ENCODE data around the gene AKAP4. TPM values are rescaled to one million over a fixed set of nuclear protein-coding genes. Genes with fewer than 3 reads are reported as not detected.

Gene AKAP4, protein sequence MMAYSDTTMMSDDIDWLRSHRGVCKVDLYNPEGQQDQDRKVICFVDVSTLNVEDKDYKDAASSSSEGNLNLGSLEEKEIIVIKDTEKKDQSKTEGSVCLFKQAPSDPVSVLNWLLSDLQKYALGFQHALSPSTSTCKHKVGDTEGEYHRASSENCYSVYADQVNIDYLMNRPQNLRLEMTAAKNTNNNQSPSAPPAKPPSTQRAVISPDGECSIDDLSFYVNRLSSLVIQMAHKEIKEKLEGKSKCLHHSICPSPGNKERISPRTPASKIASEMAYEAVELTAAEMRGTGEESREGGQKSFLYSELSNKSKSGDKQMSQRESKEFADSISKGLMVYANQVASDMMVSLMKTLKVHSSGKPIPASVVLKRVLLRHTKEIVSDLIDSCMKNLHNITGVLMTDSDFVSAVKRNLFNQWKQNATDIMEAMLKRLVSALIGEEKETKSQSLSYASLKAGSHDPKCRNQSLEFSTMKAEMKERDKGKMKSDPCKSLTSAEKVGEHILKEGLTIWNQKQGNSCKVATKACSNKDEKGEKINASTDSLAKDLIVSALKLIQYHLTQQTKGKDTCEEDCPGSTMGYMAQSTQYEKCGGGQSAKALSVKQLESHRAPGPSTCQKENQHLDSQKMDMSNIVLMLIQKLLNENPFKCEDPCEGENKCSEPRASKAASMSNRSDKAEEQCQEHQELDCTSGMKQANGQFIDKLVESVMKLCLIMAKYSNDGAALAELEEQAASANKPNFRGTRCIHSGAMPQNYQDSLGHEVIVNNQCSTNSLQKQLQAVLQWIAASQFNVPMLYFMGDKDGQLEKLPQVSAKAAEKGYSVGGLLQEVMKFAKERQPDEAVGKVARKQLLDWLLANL
- not detected for total RNA-seq
- long read RNA-seq: 0 reads

- DNase-seq (ENCODE audit: low spot score): no peak
- intact Hi-C loops (cut with DNase I): no loop called here
Observed at GRCh38 chrX:50200907-50201306, at the start of gene AKAP4. Gene AKAP4, minus strand, starts transcription at chrX:50201007. Its CDS starts 118 bp downstream, at chrX:50200889.

- DNase-seq (ENCODE audit: low spot score): no peak
- intact Hi-C loops (cut with DNase I): no loop called here
Observed at GRCh38 chrX:50211510-50211909, 10.7 kb upstream of the AKAP4 start.

- DNase-seq (ENCODE audit: low spot score): no peak
- intact Hi-C loops (cut with DNase I): no loop called here
Observed at GRCh38 chrX:50206753-50207152, 5.9 kb upstream of the AKAP4 start.

- intact Hi-C loops (cut with DNase I): no loop called here
Observed at GRCh38 chrX:50204364-50204899, 3.6 kb upstream of the AKAP4 start, which contains the start of gene CCNB3. Gene CCNB3, plus strand, starts transcription at chrX:50204765. Its CDS starts 80,399 bp downstream, at chrX:50285164.

GRCh38 chrX:50202539-50202938 lies 1.7 kb upstream of the AKAP4 start:
- no peak for DNase-seq (ENCODE audit: low spot score)
- intact Hi-C loops (cut with DNase I): no loop called here

More at GRCh38 chrX:50204364-50204899, 3.6 kb upstream of the AKAP4 start, which contains the start of gene CCNB3:
- DNase-seq (ENCODE audit: low spot score): no peak

DNA sequence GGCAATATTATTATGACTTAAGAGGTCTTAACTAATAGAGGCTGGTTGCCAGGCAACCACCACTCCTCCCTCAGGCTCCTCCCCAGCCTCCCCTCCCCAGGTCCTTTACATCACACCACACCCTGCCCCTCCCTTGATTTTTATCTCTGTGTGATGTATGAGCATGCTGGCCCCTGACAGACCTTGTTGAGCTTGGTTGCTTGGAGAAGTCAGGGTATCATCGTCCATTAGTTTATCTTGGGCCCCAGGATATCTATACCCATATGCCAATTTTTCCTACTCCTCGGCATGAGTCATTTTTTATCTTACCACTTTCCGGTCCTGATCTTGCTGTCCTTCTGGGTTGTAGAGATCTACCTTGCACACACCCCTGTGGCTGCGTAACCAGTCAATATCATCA lies 2.5 kb downstream of the AKAP4 start:
- no peak for DNase-seq (ENCODE audit: low spot score)
- intact Hi-C loops (cut with DNase I): no loop called here

GRCh38 chrX:50188859-50189600 lies 11.8 kb downstream of the AKAP4 start:
- intact Hi-C loops (cut with DNase I): no loop called here

DNA sequence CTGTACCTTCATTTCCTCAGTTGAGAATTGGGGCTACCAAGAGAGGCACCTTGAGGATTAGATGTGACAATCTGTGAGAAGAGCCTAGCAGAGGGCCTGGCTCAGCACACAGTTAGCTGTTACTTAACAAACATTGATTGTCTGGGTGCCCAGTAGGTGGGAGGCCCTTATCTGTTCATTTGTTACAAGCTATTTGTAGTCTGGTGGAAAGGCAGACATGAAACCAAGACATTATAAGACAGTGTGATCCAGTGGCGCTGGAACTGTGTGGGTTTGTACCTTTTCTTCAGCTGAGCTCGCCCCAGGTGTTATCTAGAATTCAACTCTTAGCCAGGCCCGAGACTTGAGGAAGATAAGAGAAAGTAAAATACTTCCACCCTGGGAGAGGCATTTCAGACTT lies 16.9 kb downstream of the AKAP4 start:
- DNase-seq (ENCODE audit: low spot score): no peak
- intact Hi-C loops (cut with DNase I): no loop called here

More at GRCh38 chrX:50188859-50189600, 11.8 kb downstream of the AKAP4 start:
- no peak for DNase-seq (ENCODE audit: low spot score)

DNA sequence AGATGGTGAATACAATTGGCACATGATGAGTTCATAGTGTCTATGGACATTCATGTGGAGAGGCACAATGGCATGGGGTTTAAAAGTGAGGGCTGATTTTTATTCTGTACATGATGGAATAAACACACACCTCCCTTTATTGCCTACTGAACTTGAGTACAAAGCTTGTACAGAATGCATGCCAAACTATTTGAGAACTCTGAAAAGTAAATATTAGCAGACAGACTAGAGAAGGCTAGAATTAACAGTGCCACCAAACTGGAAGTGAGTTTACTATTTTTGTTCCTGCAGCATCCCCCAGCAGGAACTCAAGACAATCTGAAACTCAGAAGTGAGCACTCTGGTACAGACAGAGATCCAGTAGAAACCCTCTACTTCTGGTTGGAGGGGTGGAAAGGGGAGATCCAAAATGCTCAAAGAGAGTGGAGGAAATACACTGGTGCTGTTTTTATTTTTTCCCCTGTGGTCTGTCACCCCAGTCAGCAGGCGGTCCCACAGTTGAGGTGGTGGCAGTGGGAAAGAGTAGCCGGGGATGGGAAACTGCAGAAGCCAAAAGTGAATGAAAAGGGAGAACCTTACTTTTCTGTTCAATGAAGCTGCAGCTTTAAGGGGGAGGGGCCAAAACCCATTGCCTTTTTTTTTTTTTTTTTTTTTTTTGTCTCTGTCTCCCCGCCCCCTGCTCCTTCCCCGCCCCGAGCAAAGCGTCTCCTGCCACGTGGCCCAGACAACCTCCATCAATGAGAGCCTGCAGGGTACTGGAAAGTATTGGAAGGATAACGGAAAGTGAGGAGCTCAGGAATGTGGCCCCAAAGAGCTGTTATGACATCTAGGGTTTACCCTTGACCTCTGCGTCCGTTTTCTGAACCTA lies 20.5 kb downstream of the AKAP4 start:
- intact Hi-C loops (cut with DNase I): no loop called here
- no peak for DNase-seq (ENCODE audit: low spot score)

DNA sequence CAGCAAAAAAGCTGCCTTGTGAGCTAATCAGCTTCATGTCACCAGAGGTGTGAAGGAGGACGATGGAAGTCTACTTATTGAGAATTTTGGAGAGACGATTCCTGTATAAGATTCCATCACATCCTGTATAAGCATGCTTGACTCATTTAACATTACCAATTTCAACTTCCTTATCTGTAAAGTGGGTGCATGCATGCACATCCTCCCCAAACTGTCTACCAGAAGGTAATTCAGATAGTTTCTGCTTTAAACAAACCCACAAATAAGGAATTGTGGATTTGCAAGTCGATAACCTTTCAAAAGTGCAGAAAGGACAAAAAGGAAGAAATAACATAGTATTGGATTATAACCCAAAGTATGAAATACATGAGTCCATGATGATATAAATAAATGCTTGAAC lies 31.1 kb downstream of the AKAP4 start:
- intact Hi-C loops (cut with DNase I): no loop called here
- DNase-seq (ENCODE audit: low spot score): no peak

DNA sequence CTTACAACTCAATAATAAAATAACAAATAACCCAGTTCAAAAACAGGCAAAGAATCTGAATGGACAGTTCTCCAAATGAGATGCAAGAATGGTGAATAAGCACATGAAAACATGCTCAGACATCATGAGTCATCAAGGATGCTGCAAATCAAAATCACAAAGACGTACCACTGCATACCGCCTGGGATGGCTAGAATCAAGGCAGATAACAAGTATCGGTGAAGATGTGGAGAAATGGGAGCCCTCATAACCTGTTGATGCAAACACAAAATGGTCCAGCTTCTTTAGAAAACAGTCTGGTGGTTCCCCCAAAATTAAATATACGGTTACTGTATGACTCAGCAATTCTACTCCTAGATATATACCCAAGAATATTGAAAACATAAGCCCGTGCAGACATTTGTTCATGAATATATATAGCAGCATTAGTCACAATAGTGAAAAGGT lies 32.5 kb downstream of the AKAP4 start:
- intact Hi-C loops (cut with DNase I): no loop called here
- no peak for DNase-seq (ENCODE audit: low spot score)

- no peak for DNase-seq (ENCODE audit: low spot score)
- intact Hi-C loops (cut with DNase I): no loop called here
Observed at GRCh38 chrX:50167366-50167765, 33.4 kb downstream of the AKAP4 start.

DNA sequence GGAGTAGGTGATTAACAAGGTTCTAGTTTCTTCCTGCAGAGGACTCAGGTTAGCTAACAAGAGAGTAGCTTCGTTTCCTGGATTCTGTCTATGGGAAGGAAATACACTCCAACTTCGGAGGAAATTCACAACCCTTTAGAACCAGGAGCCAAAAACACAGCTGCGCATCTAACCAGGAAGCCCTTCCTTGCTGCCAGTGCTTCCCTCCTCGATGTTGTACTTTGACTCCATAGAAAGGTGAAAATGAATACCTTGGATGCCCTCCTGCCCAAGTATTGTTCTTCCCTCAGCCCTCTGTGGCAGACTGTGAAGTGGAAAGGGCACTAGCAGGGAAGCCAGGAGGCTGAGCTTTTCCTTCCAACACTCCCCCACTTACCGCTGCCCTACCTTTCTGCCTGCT lies 35.1 kb downstream of the AKAP4 start:
- intact Hi-C loops (cut with DNase I): no loop called here
- no peak for DNase-seq (ENCODE audit: low spot score)

DNA sequence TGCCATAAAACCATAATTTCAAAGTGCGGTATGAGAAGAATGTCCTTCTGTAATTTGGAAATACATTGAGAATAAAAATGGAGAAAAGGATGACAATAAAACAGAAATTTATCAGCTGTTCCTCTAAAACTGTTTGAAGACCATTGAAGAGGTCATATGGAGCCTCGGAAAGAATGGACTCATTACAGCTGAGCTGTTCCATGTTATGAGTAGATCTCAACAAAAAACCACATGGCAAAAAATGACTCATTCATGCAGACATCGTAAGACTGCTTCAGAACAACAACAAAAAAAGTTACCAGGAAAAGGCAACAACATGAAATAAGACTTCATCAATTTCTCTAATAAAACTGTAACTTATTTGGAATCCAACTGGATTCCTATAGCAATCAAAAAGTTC lies 39.7 kb downstream of the AKAP4 start:
- intact Hi-C loops (cut with DNase I): no loop called here
- DNase-seq (ENCODE audit: low spot score): no peak

DNA sequence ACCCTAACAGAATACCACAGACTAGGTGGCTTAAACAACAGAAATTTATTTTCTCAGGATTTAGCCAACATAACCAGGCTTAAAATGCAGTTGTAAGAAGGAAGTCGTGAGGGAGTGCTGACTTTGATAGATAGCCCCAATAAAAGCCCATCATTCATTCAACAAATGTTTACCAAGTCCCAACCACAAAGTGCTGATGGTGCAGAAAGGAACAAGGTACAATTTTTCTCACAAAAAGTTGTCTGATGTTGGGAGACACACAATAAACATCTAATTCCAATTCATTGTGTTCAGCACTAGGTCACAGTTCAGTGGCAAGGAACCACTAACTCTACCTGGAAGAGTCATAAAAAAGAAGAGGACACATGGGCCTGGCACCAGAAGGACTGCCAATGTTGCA lies 42.2 kb downstream of the AKAP4 start:
- intact Hi-C loops (cut with DNase I): no loop called here
- DNase-seq (ENCODE audit: low spot score): no peak

DNA sequence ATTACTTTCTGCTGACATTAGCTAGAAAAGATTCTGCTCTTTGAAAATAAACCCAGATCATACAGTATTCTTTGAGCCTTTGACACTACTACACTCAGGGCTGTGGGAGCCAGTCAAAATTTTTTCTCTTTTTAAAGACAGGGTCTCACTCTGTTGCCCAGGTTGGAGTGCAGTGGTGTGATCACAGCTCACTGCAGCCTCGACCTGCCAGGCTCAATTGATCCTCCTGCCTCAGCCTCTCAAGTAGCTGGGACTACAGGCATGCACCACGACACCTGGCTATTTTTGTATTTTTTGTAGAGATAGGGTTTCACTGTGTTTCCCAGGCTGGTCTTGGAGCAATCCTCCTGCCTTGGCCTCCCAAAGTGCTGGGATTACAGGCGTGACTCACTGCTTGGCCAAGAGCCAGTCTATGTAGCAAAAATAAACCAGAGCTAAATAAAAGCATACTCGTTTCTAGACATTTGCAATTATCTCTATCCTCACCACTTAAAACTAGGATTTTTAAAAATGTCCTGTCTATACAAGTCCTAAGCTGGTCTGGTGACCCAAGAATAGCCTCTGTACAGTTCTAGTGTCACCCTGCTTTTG lies 43.2 kb downstream of the AKAP4 start:
- DNase-seq (ENCODE audit: low spot score): no peak
- intact Hi-C loops (cut with DNase I): no loop called here

DNA sequence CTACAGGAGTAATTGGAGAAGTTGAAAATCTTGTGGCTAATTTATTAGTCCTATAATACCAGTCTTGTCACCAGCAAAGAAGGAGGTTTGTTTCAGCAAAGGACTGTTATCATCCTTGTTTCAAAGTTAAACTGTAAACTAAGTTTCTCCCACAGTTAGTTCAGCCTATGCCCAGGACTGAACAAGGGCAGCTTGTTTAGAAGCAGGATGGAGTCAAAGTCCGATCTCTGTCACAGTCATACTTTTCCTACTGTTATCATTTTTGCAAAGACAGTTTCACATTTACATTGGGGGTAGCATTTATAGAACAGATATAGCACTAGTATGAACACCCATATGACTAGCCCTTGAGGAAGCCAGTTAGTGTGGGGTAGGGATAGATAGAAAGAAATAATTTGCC lies 46.4 kb downstream of the AKAP4 start:
- intact Hi-C loops (cut with DNase I): no loop called here
- DNase-seq (ENCODE audit: low spot score): no peak

DNA sequence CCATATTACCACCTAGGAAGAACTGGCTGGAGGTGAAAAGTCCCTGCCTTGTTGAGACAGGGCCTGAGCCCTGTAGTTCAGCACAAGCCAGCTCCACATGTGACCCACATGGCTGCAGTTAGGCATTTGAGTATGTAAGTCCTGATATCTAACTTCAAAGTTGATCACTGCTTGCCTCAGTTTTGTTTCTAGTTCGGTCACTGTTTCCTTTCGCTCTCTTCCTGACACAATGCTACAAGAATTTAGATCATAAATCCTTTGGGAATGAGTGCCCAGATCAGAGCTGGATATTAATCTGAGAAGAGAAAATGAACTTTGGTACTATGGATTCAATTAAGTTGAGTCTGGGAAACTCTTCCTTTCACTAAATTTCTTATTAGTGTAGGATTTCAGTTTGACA lies 48.4 kb downstream of the AKAP4 start:
- intact Hi-C loops (cut with DNase I): no loop called here
- DNase-seq (ENCODE audit: low spot score): no peak

All from cardiac septum (tissue), 1 donor.